Kidney epithelial cell (primary cell): ENCODE data around the gene MMEL1. TPM values are rescaled to one million over a fixed set of nuclear protein-coding genes. Genes with fewer than 3 reads are reported as not detected.

Experiments
- DNase-seq: peaks from one replicate; pipeline ENCODE4 v3.0.0-alpha.2; 2010; ENCODE audit warnings: low read depth
- H3K27me3 ChIP-seq: 2 replicates; pipeline ENCODE4 v1.6.0; 2011; ENCODE audit warnings: low read length; ENCODE audit not compliant: control insufficient read depth, insufficient read depth
- H3K36me3 ChIP-seq: 2 replicates; pipeline ENCODE4 v1.5.1; 2011; ENCODE audit warnings: low read length; ENCODE audit not compliant: control insufficient read depth, insufficient read depth
- H3K4me3 ChIP-seq: 2 replicates; pipeline ENCODE4 v1.5.1; 2011; ENCODE audit warnings: low read depth, mild to moderate bottlenecking, control low read depth, low read length
- CTCF ChIP-seq: IDR thresholded peaks from 2 replicates; pipeline ENCODE4 v1.5.1; 2011; ENCODE audit warnings: mild to moderate bottlenecking, moderate library complexity, low read length, control low read depth, inconsistent platforms; ENCODE audit not compliant: insufficient read depth, poor library complexity, severe bottlenecking
- total RNA-seq: library from RNA; depleted of rRNA; stranded (reverse); fragments of >200 nt; gene quantifications from 2 replicates; pipeline ENCODE4 v1.2.3, GENCODE V29; 2015

Gene MMEL1
- total RNA-seq, 1 donor from 2014 or later: not detected

GRCh38 chr1:2587071-2587859 lies 45.6 kb downstream of the MMEL1 start:
- no peak for DNase-seq
- no peak for TF ChIP-seq CTCF
- Histone ChIP-seq H3K4me3 (peak overlapping the region; percentile 72), H3K36me3 (no peaks in the 10 kb centered on the region), H3K27me3 (no peaks in the 10 kb centered on the region)

DNA sequence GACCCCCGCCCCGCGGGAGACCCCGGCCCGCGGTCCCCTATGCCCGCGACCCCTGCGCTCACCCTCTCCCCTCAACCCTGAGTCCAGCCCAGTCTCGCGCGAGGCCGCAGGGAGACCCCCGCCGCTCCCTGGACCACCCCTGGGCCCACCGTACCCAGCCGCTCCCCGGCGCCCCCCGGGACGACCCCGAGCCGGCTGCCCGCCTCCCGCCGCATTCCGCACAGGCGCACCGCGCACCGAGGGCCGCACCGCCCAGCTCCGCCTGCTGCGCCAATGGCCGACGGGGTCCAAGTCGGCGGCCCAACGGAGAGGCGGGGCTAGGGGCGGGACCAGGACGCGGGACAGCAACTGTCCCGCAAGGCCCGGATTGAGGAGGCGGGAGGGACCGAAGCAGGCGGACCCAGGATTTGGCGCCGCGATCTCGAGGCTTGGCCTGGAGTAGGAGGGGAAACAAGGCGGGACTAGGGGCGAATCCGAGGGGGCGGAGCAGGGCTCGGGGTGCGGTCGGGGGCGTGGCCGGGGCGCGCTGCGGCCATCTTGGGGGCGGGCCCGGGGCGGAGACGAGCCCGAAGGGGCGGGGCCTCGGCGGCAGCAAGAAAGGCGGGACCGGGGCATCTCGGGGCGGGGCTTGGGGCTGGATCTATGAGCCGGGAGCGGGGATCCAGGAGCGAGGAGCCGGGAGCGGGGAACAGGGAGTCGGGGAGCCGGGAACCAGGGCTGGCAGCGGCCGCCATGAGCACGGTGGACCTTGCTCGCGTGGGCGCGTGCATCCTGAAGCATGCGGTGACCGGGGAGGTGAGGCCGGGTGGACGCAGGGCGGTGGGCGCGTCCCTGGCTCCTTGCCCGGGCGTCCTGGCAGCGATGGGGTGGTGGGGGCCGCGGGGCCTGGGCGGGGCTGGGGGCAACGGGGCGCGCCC lies 46.4 kb downstream of the MMEL1 start, which contains the start of gene PRXL2B:
Gene PRXL2B (plus strand): TSS at position 624 of the 917 bp plus-strand sequence. CDS start 109 bp downstream, at position 733.
- TF ChIP-seq CTCF: no peak
- H3K36me3 ChIP-seq: no peaks in the 10 kb centered on the region
- H3K27me3 ChIP-seq: no peaks in the 10 kb centered on the region

GRCh38 chr1:2585318-2586092 lies 47.3 kb downstream of the MMEL1 start:
- no peak for DNase-seq
- TF ChIP-seq CTCF: no peak

More for the DNA sequence above, 46.4 kb downstream of the MMEL1 start, which contains the start of gene PRXL2B:
- DNase-seq: peak; percentile 86
- peak within 1 kb of the TSS; percentile 72 for H3K4me3 ChIP-seq

DNA sequence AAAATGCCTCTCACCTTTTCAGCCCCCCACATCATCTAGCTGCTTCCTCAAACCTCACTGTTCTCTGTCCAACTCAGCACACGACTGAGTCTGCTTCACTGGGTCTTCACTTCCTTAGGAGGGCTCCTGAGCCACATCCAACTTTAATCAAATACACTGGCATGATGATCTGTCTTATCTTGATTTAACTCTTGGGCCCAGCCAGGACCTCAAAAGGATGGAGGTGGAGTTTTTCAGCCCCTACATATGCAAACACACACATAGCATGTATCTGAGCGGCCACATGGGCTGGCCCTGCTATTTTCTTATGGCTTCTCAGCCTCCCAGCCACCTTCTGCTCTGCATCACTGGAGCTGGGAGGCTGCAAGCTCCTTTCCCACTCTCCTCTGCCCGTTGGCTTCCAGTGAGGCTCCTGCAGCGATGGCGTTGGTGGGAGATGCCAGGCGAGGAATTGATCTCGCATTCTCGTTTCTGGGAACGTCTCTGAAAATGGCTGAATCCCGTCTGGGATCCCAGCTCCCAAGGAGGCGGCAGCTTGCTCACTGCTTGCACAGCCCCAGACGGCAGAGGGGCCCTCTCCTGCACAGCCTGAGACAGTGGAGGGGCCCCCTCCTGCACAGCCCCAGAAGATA lies 48.0 kb downstream of the MMEL1 start:
- Histone ChIP-seq H3K27me3 (no peaks in the 10 kb centered on the region), H3K36me3 (no peaks in the 10 kb centered on the region), H3K4me3 (peak overlapping the region; percentile 72)
- DNase-seq: no peak
- TF ChIP-seq CTCF: no peak

More at GRCh38 chr1:2585318-2586092, 47.3 kb downstream of the MMEL1 start:
- Histone ChIP-seq H3K27me3 (no peaks in the 10 kb centered on the region), H3K4me3 (peak overlapping the region; percentile 72), H3K36me3 (no peaks in the 10 kb centered on the region)

DNA sequence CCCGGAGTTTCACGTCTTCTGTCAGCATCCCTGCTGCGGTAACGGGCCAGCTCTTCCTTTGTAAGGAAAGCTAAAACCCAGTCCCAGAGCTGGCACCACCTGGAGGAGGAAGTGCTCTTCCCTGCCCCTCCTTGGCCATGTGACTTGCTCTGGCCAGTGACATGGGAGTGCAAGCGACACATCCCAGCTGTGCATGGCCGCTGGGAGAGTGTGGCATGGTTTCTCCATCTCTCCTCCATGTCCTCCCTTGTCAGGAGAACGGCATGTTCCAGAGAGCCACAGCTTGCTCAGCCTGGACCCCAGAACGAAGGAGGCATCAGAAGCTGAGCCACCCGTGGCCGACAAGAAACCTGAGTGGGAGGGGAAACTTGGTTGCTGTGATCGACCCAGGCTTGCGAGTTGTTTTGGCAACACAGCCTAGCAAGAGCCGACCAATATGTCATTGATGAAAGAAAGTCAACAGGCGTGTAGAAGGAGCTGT lies 48.9 kb downstream of the MMEL1 start:
- Histone ChIP-seq H3K4me3 (no peak overlapping the region), H3K27me3 (no peaks in the 10 kb centered on the region), H3K36me3 (no peaks in the 10 kb centered on the region)
- no peak for DNase-seq
- no peak for TF ChIP-seq CTCF
